Natural killer cell (primary cell): ENCODE data around the gene TEKT3. TPM values are rescaled to one million over a fixed set of nuclear protein-coding genes. Genes with fewer than 3 reads are reported as not detected.

Source experiments
- ATAC-seq, 3 donors: fragments of 150-1000 bp in 2 of 3; fragments of 200-7000 bp in 1 of 3; cut with Tn5 transposase; 1 replicate in 1 of 3; 2 replicates in 2 of 3; pipeline ENCODE4 v1.10.0; 2021; ENCODE audit warnings: mild to moderate bottlenecking in 2 of 3, moderate library complexity in 2 of 3
- DNase-seq, 2 donors: peaks; one replicate each; pipeline versions ENCODE4 v3.0.0 to v3.0.0-alpha.2; 2013 to 2021; ENCODE audit warnings: mixed read lengths in 1 of 2
- H3K27ac ChIP-seq: one replicate; pipeline ENCODE4 v1.5.1; 2013; ENCODE audit warnings: mild to moderate bottlenecking, low read length
- H3K27me3 ChIP-seq: one replicate; pipeline ENCODE4 v1.6.1; 2013; ENCODE audit warnings: low read length; ENCODE audit not compliant: control insufficient read depth, insufficient read depth
- H3K36me3 ChIP-seq: one replicate; pipeline ENCODE4 v1.6.1; 2013; ENCODE audit warnings: low read length; ENCODE audit not compliant: control insufficient read depth, insufficient read depth
- H3K4me1 ChIP-seq: one replicate; pipeline ENCODE4 v1.6.1; 2013; ENCODE audit warnings: low read length; ENCODE audit not compliant: control insufficient read depth, insufficient read depth
- H3K4me3 ChIP-seq: one replicate; pipeline ENCODE4 v1.5.1; 2013; ENCODE audit warnings: low read length
- H3K9me3 ChIP-seq: one replicate; pipeline ENCODE4 v1.6.1; 2013; ENCODE audit warnings: low read length; ENCODE audit not compliant: control insufficient read depth, insufficient read depth
- H3K27ac Mint-ChIP-seq, 2 donors: one replicate each; pipeline ENCODE4 v1.8.0; 2022; ENCODE audit warnings: mild to moderate bottlenecking in 2 of 2, mixed read lengths in 2 of 2, moderate library complexity in 1 of 2
- H3K27me3 Mint-ChIP-seq, 2 donors: one replicate each; pipeline ENCODE4 v1.8.0; 2022; ENCODE audit warnings: low read depth in 2 of 2, mixed read lengths in 2 of 2
- H3K36me3 Mint-ChIP-seq: one replicate; pipeline ENCODE4 v1.8.0; 2022; ENCODE audit warnings: mixed read lengths
- H3K4me1 Mint-ChIP-seq, 2 donors: one replicate each; pipeline ENCODE4 v1.8.0; 2022; ENCODE audit warnings: mixed read lengths in 2 of 2
- H3K4me3 Mint-ChIP-seq: one replicate; pipeline ENCODE4 v1.8.0; 2022; ENCODE audit warnings: mild to moderate bottlenecking, moderate library complexity, mixed read lengths
- H3K9me3 Mint-ChIP-seq, 2 donors: one replicate each; pipeline ENCODE4 v1.8.0; 2022; ENCODE audit warnings: mixed read lengths in 2 of 2
- CTCF ChIP-seq: fragments of 200-600 bp; IDR thresholded peaks from one replicate; pipeline ENCODE4 v1.8.0; 2022; ENCODE audit warnings: antibody characterized with exemption
- WGBS: methylation state at CpG from one replicate; pipeline ENCODE4 v1.1.7; 2013; ENCODE audit warnings: missing lambda C conversion rate; ENCODE audit not compliant: insufficient coverage; 5-methylcytosine and 5-hydroxymethylcytosine counted together
- intact Hi-C: fragments of 100-400 bp; cut with micrococcal nuclease; formaldehyde crosslinking; loops from one replicate; pipeline ENCODE4 v1.14.2; 2022
- total RNA-seq, 4 donors: library from RNA; stranded (reverse); fragments of 120-200 nt in 1 of 4; gene quantifications; one replicate each; pipeline versions ENCODE4 v1.2.3 to v1.2.4, GENCODE V29; 2013 to 2022

Gene TEKT3
- total RNA-seq, 3 donors from 2014 or later (not counting 1 experiment from before 2014, with no cell fraction given), result 0.39 to 1.3 (median 0.58) TPM

- no peak for TF ChIP-seq CTCF
- H3K27ac ChIP-seq, result no peak overlapping the region
- DNase-seq (no peak), ATAC-seq (no peak)
- no peak overlapping the region for H3K4me3 ChIP-seq
- H3K4me1 ChIP-seq, result peaks cover 7% of the 10 kb centered on the region
- H3K36me3 ChIP-seq, result no peaks in the 10 kb centered on the region
- H3K27me3 ChIP-seq, result peaks cover 17% of the 10 kb centered on the region
- Mint-ChIP-seq H3K27me3 (peaks cover 57 to 78% of the 10 kb centered on the region in 2 donors), H3K9me3 (peaks cover 0 to 2% of the 10 kb centered on the region in 2 donors), H3K27ac (no peak overlapping the region), H3K4me1 (peaks cover 7 to 15% of the 10 kb centered on the region in 2 donors), H3K36me3 (peaks cover 5% of the 10 kb centered on the region), H3K4me3 (no peak overlapping the region)
- H3K9me3 ChIP-seq, result no peaks in the 10 kb centered on the region
- 73% methylated on average over 3 of the region's 4 CpGs for WGBS
- intact Hi-C loops, result no loop called here
Measured at GRCh38 chr17:15343749-15344148, 2.4 kb upstream of the TEKT3 start.

GRCh38 chr17:15342460-15342859, 1.1 kb upstream of the TEKT3 start:
- DNase-seq (no peak), ATAC-seq (no peak)
- H3K27me3 Mint-ChIP-seq, result peaks cover 54 to 73% of the 10 kb centered on the region in 2 donors
- H3K4me1 Mint-ChIP-seq, result peaks cover 7 to 15% of the 10 kb centered on the region in 2 donors
- Histone ChIP-seq H3K4me1 (peaks cover 7% of the 10 kb centered on the region), H3K27ac (no peak overlapping the region), H3K4me3 (no peak overlapping the region), H3K27me3 (peaks cover 17% of the 10 kb centered on the region), H3K9me3 (no peaks in the 10 kb centered on the region), H3K36me3 (no peaks in the 10 kb centered on the region)
- TF ChIP-seq CTCF, result no peak
- intact Hi-C loops, result no loop called here
- H3K36me3 Mint-ChIP-seq, result peaks cover 5% of the 10 kb centered on the region
- WGBS, result 78% methylated on average over 7 of the region's 7 CpGs
- H3K27ac Mint-ChIP-seq, result no peak overlapping the region
- no peak overlapping the region for H3K4me3 Mint-ChIP-seq
- peaks cover 0 to 2% of the 10 kb centered on the region in 2 donors for H3K9me3 Mint-ChIP-seq

- Mint-ChIP-seq H3K4me1 (peaks cover 7 to 15% of the 10 kb centered on the region in 2 donors), H3K36me3 (peaks cover 5% of the 10 kb centered on the region), H3K4me3 (no peak overlapping the region), H3K27me3 (peaks cover 57 to 77% of the 10 kb centered on the region in 2 donors), H3K27ac (no peak overlapping the region), H3K9me3 (peaks cover 0 to 2% of the 10 kb centered on the region in 2 donors)
- no peaks in the 10 kb centered on the region for H3K36me3 ChIP-seq
- intact Hi-C loops, result no loop called here
- H3K4me3 ChIP-seq, result no peak overlapping the region
- no peak for ATAC-seq
- peaks cover 7% of the 10 kb centered on the region for H3K4me1 ChIP-seq
- H3K27me3 ChIP-seq, result peaks cover 17% of the 10 kb centered on the region
- no peak overlapping the region for H3K27ac ChIP-seq
- no peak for TF ChIP-seq CTCF
- 95% methylated on average over 3 of the region's 3 CpGs for WGBS
- no peaks in the 10 kb centered on the region for H3K9me3 ChIP-seq
- DNase-seq, result no peak
Measured at GRCh38 chr17:15341966-15342365, 569 bp upstream of the TEKT3 start.

GRCh38 chr17:15340966-15341365, 431 bp downstream of the TEKT3 start:
- H3K27me3 ChIP-seq, result peaks cover 19% of the 10 kb centered on the region

More at GRCh38 chr17:15340966-15341365, 431 bp downstream of the TEKT3 start:
- Mint-ChIP-seq H3K4me1 (peaks cover 7 to 15% of the 10 kb centered on the region in 2 donors), H3K4me3 (peak overlapping the region; percentile 77), H3K9me3 (peaks cover 0 to 2% of the 10 kb centered on the region in 2 donors), H3K27me3 (peaks cover 50 to 80% of the 10 kb centered on the region in 2 donors), H3K27ac (no peak overlapping the region), H3K36me3 (peaks cover 5% of the 10 kb centered on the region)
- Histone ChIP-seq H3K4me1 (peaks cover 7% of the 10 kb centered on the region), H3K36me3 (no peaks in the 10 kb centered on the region), H3K9me3 (no peaks in the 10 kb centered on the region), H3K4me3 (no peak overlapping the region), H3K27ac (no peak overlapping the region)
- 9% methylated on average over 19 of the region's 19 CpGs for WGBS
- no peak for TF ChIP-seq CTCF
- intact Hi-C loops, result no loop called here
- peak in 1 of 3 donors; percentile 22 for ATAC-seq
- DNase-seq, result no peak
